Hepatocyte (in vitro differentiated cells): ENCODE data around the gene RPP30.

Experiments used
- EZH2phosphoT487 ChIP-seq: fragments of 200-600 bp; sonication (generic); IDR thresholded peaks from one replicate; pipeline ENCODE4 v1.6.1; 2018; ENCODE audit warnings: antibody characterized with exemption, mild to moderate bottlenecking, low read depth, moderate library complexity; ENCODE audit not compliant: unreplicated experiment, severe bottlenecking
- TF ChIP-seq, protein P1 (sequence below): fragments of 200-600 bp; sonication (generic); IDR thresholded peaks from 2 replicates; pipeline ENCODE4 v1.5.1; 2016; ENCODE audit warnings: antibody characterized with exemption, mild to moderate bottlenecking; ENCODE audit not compliant: poor library complexity

DNA sequence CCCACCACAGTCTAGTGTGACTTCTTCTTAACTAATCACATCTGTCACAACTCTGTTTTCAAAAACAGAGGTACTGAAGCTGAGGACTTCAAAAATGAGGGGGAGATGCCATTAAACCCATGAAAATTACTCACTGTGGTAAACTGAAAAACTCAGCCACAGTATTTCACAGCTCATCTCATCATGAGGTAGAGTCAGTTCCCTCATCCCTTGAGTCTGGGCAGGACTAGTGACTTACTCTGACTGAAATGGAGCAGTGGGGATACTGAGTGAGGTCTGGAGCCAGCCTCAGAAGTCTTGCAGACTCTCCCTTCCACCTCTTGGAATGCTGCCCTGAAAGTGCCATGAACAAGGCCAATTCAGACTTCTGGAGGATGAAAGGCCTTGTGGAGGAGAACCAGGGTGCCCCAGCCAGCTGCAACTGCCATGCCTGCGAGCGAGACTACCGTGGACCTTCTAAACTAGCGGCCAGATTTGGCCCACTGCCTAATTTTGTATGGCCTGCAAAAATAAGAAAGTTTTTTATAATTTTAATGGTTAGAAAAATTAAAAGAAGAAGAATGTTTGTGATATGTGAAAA lies 73.8 kb downstream of the RPP30 start:
- TF ChIP-seq, protein P1, sequence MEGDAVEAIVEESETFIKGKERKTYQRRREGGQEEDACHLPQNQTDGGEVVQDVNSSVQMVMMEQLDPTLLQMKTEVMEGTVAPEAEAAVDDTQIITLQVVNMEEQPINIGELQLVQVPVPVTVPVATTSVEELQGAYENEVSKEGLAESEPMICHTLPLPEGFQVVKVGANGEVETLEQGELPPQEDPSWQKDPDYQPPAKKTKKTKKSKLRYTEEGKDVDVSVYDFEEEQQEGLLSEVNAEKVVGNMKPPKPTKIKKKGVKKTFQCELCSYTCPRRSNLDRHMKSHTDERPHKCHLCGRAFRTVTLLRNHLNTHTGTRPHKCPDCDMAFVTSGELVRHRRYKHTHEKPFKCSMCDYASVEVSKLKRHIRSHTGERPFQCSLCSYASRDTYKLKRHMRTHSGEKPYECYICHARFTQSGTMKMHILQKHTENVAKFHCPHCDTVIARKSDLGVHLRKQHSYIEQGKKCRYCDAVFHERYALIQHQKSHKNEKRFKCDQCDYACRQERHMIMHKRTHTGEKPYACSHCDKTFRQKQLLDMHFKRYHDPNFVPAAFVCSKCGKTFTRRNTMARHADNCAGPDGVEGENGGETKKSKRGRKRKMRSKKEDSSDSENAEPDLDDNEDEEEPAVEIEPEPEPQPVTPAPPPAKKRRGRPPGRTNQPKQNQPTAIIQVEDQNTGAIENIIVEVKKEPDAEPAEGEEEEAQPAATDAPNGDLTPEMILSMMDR: no peak
- TF ChIP-seq EZH2phosphoT487: no peak
